Measurements from ENCODE around the gene SH3RF3.

GRCh38 chr2:109317471-109318095, 188.6 kb downstream of the SH3RF3 start:
- no peak for TF ChIP-seq ZFP3 (CRISPR knock-in tag; IDR thresholded peaks at IDR 0.05)
- no peak for TF ChIP-seq RARB (CRISPR knock-in tag; IDR thresholded peaks at IDR 0.05)
- TF ChIP-seq PATZ1 (CRISPR knock-in tag; IDR thresholded peaks at IDR 0.05; ENCODE audit: borderline replicate concordance), result no peak

Data from SK-N-SH treated with all-trans-retinoic acid at 6 μM for 48 hours (cell line).